ENCODE results near the gene ZNF787. TPM values are rescaled to one million over a fixed set of nuclear protein-coding genes. Genes with fewer than 3 reads are reported as not detected.

ZNF787 gene
- total RNA-seq (2021; fragmentation: NEBNext Ultra II Directional; extraction: Animal tissue kit (Norgen Biotek cat#: 25700)) (56.0 and 57.3 TPM in 2 replicates), polyA plus RNA-seq (2011; rRNA removed) (19.7 and 37.8 TPM in 2 replicates), polyA minus RNA-seq (2011; rRNA and poly(A)+ RNA removed) (7.3 and 7.9 TPM in 2 replicates)
- 31.1 TPM for polyA plus RNA-seq (2011; cell fraction: cytosol; rRNA removed)
- polyA plus RNA-seq (2011; cell fraction: nucleus; rRNA removed), result 44.7 TPM
- 24.6 to 37.3 TPM (median 32.1 TPM) in 4 replicates for polyA plus RNA-seq (2012, experiment 1 of 2)
- 26.0 TPM for polyA plus RNA-seq (2012, experiment 2 of 2)
- 35.4 TPM for polyA plus RNA-seq (2013, experiment 1 of 2)
- 34.1 TPM for polyA plus RNA-seq (2013, experiment 2 of 2)
- polyA minus RNA-seq (2011; cell fraction: cytosol; rRNA and poly(A)+ RNA removed), result 37.4 TPM
- 25.1 TPM for polyA minus RNA-seq (2011; cell fraction: nucleus; rRNA and poly(A)+ RNA removed)
- long read RNA-seq, experiment 1, partial matches to known transcripts, result 0 of 26 reads
- long read RNA-seq, experiment 1, other reads (novel, unspliced or antisense), result 21 of 26 reads
- long read RNA-seq, experiment 2, result 0 reads

- Histone ChIP-seq H2BK12ac (ENCODE audit: low read depth, low read length) (no peak within 1 kb of the TSS), H3K23ac (ENCODE audit: insufficient read length) (no peak within 1 kb of the TSS), H3K4me2 (ENCODE audit: insufficient read depth in 1 of 2, low read depth in 2 of 2, low read length in 2 of 2) (peak within 1 kb of the TSS; percentile 85 to 98), H4K20me1 (replicated peaks in 1 of 2; ENCODE audit: control insufficient read depth in 1 of 2, insufficient read depth in 2 of 2, low read length in 2 of 2) (peaks cover 15 to 19% of the 10 kb centered on the region in 2 experiments), H2BK20ac (ENCODE audit: low read length) (no peak within 1 kb of the TSS), H2BK5ac (ENCODE audit: low read depth, low read length) (peak within 1 kb of the TSS; percentile 86), H3K36me3 (ENCODE audit: control insufficient read depth in 2 of 4, insufficient read depth in 4 of 4, low read length in 3 of 4) (0 out of 8 replicates have a peak, but pooled peaks cover 0 to 3% (median under 1%) of the 10 kb centered on the region in 4 experiments), H3K9ac (replicated peaks in 1 of 4; ENCODE audit: extremely low read depth in 1 of 4, low read depth in 3 of 4, low read length in 3 of 4) (peak within 1 kb of the TSS; percentile 82 to 90 (median 86)), H3K23me2 (ENCODE audit: low read depth, low read length) (peaks cover 8% of the 10 kb centered on the region), H2AK5ac (ENCODE audit: low read depth, low read length) (no peak within 1 kb of the TSS), H4K5ac (ENCODE audit: insufficient read length, low read depth, low read length) (peak within 1 kb of the TSS; percentile 15), H3K4me3 (ENCODE audit: extremely low read depth in 1 of 4, insufficient read depth in 2 of 4, low read depth in 3 of 4, low read length in 4 of 4) (peak within 1 kb of the TSS; percentile 75 to 91 (median 77)), H3K9me3 (ENCODE audit: insufficient read depth in 2 of 2, low read depth in 1 of 2, low read length in 1 of 2) (no peaks in the 10 kb centered on the region), H4K8ac (ENCODE audit: extremely low read depth, insufficient read depth, low read length) (peak within 1 kb of the TSS; percentile 83), H2BK15ac (ENCODE audit: low read length) (peak within 1 kb of the TSS; percentile 48; the same call in 1 of the 2 replicates), H3K27me3 (replicated peaks in 1 of 4; ENCODE audit: control insufficient read depth in 3 of 4, extremely low read depth in 1 of 4, insufficient read depth in 3 of 4, low read length in 3 of 4) (no peaks in the 10 kb centered on the region; a peak in 1 of 7 replicates), H3K4me1 (replicated peaks in 1 of 4; ENCODE audit: control insufficient read depth in 3 of 4, insufficient read depth in 4 of 4, low read length in 3 of 4) (peaks cover 0 to 16% (median 12%) of the 10 kb centered on the region in 4 experiments; a peak in 6 of 7 replicates), H3K79me2 (ENCODE audit: control insufficient read depth in 1 of 2, insufficient read depth in 2 of 2, low read length in 2 of 2) (peaks cover 37 to 41% of the 10 kb centered on the region in 2 experiments), H3K4ac (replicated peaks; ENCODE audit: insufficient read length, low read depth, low read length) (peak within 1 kb of the TSS; percentile 27), H3K18ac (ENCODE audit: extremely low read depth, low read length) (peak within 1 kb of the TSS; percentile 71), H4K91ac (replicated peaks; ENCODE audit: insufficient read length, low read length) (peak within 1 kb of the TSS; percentile 92), H3K56ac (replicated peaks; ENCODE audit: insufficient read length, low read depth, low read length) (peak within 1 kb of the TSS; percentile 51), H2BK120ac (replicated peaks; ENCODE audit: low read depth, low read length) (no peak within 1 kb of the TSS), H2AFZ (ENCODE audit: low read length) (peak within 1 kb of the TSS; percentile 98), H3K27ac (ENCODE audit: low read depth, low read length) (peak within 1 kb of the TSS; percentile 85), H3K14ac (ENCODE audit: insufficient read length) (no peak within 1 kb of the TSS), H3K79me1 (ENCODE audit: low read depth, low read length) (peaks cover 5% of the 10 kb centered on the region)
- ChIA-PET CTCF (ENCODE audit: partially characterized antibody) (interaction anchor here (0.6 to 2.1 kb wide), 6 partner anchors 14 to 45 kb away, joined by 3 to 4 read pairs (median 4); no protein-coding TSS in a partner anchor), POLR2A (ENCODE audit: partially characterized antibody) (interaction anchor here (0.6 to 7.0 kb wide), 10 partner anchors 11 to 1717 kb away, joined by 3 to 51 read pairs (median 4); partner anchors contain the start of gene ZNF444)
- FAIRE-seq (no peak), DNase-seq (ENCODE audit: low read depth in 1 of 2, low spot score in 2 of 2) (peak; percentile 97 to 99)
- 14% methylated on average over 34 of the region's 74 CpGs; no CpG with 5 or more reads in 1 of the 2 experiments for WGBS, 2 experiments (ENCODE audit: extremely low coverage in 1 of 2, insufficient coverage in 1 of 2, insufficient read length in 1 of 2, insufficient replicate concordance in 2 of 2, low coverage in 1 of 2, low lambda C conversion rate in 2 of 2, missing lambda C conversion rate in 1 of 2)
- TF ChIP-seq TBP (IDR thresholded peaks at IDR 0.05; ENCODE audit: low read depth, low read length), result no peak; the same call in none of the 2 replicates
- no peak; the same call in 1 of the 2 replicates for TF ChIP-seq MAX (IDR thresholded peaks at IDR 0.05)
- TF ChIP-seq SIRT6 (IDR thresholded peaks at IDR 0.05; ENCODE audit: low read length), result no peak
- no peak for TF ChIP-seq JUND (IDR thresholded peaks at IDR 0.05; ENCODE audit: low read length)
- TF ChIP-seq KDM4A (IDR thresholded peaks at IDR 0.05; ENCODE audit: low read depth, low read length, severe bottlenecking), result peak; percentile 22
- TF ChIP-seq HDAC2 (IDR thresholded peaks at IDR 0.05; ENCODE audit: borderline replicate concordance in 1 of 2, low read depth in 2 of 2, low read length in 2 of 2), result no peak
- no peak for TF ChIP-seq RFX5 (IDR thresholded peaks at IDR 0.05; ENCODE audit: borderline replicate concordance, low read depth, low read length)
These were observed at the start of gene ZNF787 for GRCh38 chr19:56121180-56122167. TSS of gene ZNF787 (minus strand) at chr19:56121295. CDS start at chr19:56103217, 18,078 bp downstream.

All from H1 (cell line).